DOHH2 (cell line): ENCODE data around the gene PIWIL1.

ENCODE experiments used
- H3F3A ChIP-seq: fragments of 200-600 bp; sonication (generic), shearing (Covaris generic); 2 replicates; pipeline ENCODE4 v1.6.0; 2016; ENCODE audit warnings: antibody characterized with exemption, mild to moderate bottlenecking; ENCODE audit not compliant: control insufficient read depth, insufficient read depth
- H3K27ac ChIP-seq: fragments of 200-600 bp; sonication (generic); 2 replicates; pipeline ENCODE4 v1.5.1; 2014; ENCODE audit warnings: low read depth, mild to moderate bottlenecking, low read length, moderate library complexity
- H3K27me3 ChIP-seq: fragments of 200-600 bp; sonication (generic); 2 replicates; pipeline ENCODE4 v1.6.1; 2014; ENCODE audit warnings: mild to moderate bottlenecking, low read length, mixed read lengths; ENCODE audit not compliant: control insufficient read depth
- H3K36me3 ChIP-seq: fragments of 200-600 bp; sonication (generic); 2 replicates; pipeline ENCODE4 v1.6.1; 2014; ENCODE audit warnings: mild to moderate bottlenecking, low read length, moderate library complexity, mixed read lengths; ENCODE audit not compliant: control insufficient read depth
- H3K4me1 ChIP-seq: fragments of 200-600 bp; sonication (generic); 2 replicates; pipeline ENCODE4 v1.6.1; 2014; ENCODE audit warnings: mild to moderate bottlenecking, low read length, mixed read lengths; ENCODE audit not compliant: control insufficient read depth
- H3K4me2 ChIP-seq: fragments of 200-600 bp; sonication (generic); 2 replicates; pipeline ENCODE4 v1.6.0; 2014; ENCODE audit warnings: mild to moderate bottlenecking, low read length, moderate library complexity
- H3K4me3 ChIP-seq: fragments of 200-600 bp; sonication (generic); 2 replicates; pipeline ENCODE4 v1.5.1; 2014; ENCODE audit warnings: mild to moderate bottlenecking, low read length, mixed read lengths
- H3K79me2 ChIP-seq: fragments of 200-600 bp; sonication (generic); 2 replicates; pipeline ENCODE4 v1.6.1; 2014; ENCODE audit warnings: mild to moderate bottlenecking, low read length, mixed read lengths; ENCODE audit not compliant: control insufficient read depth
- H3K9me2 ChIP-seq: fragments of 200-600 bp; sonication (generic); replicated peaks from 2 replicates; pipeline ENCODE4 v1.6.1; 2014; ENCODE audit warnings: mild to moderate bottlenecking, low read length, mixed read lengths; ENCODE audit not compliant: control insufficient read depth
- H3K9me3 ChIP-seq: fragments of 200-600 bp; sonication (generic); 2 replicates; pipeline ENCODE4 v1.6.1; 2014; ENCODE audit warnings: antibody characterized with exemption, low read length, mixed read lengths; ENCODE audit not compliant: control insufficient read depth, insufficient read depth
- H4K20me1 ChIP-seq: fragments of 200-600 bp; sonication (generic); 2 replicates; pipeline ENCODE4 v1.6.0; 2014; ENCODE audit warnings: low read depth, mild to moderate bottlenecking, antibody characterized with exemption, low read length, moderate library complexity; ENCODE audit not compliant: control insufficient read depth, insufficient read depth
- CTCF ChIP-seq: fragments of 200-600 bp; sonication (generic); IDR thresholded peaks from one replicate; pipeline ENCODE4 v1.5.1; 2014; ENCODE audit warnings: antibody characterized with exemption, mild to moderate bottlenecking, low read depth, low read length; ENCODE audit not compliant: poor library complexity, severe bottlenecking
- EZH2phosphoT487 ChIP-seq: fragments of 200-600 bp; sonication (generic); IDR thresholded peaks from 2 replicates; pipeline ENCODE4 v1.6.1; 2017; ENCODE audit warnings: borderline replicate concordance, mild to moderate bottlenecking, antibody characterized with exemption, low read length, moderate library complexity, mixed read lengths

The PIWIL1 gene

GRCh38 chr12:130347588-130347987 lies 9.9 kb downstream of the PIWIL1 start:
- H3K4me3 ChIP-seq, result no peak overlapping the region
- no peaks in the 10 kb centered on the region for H3K9me3 ChIP-seq
- no peaks in the 10 kb centered on the region for H3F3A ChIP-seq
- H3K4me2 ChIP-seq, result no peak overlapping the region
- no peaks in the 10 kb centered on the region for H3K4me1 ChIP-seq
- no peaks in the 10 kb centered on the region for H3K9me2 ChIP-seq
- no peak overlapping the region for H3K27ac ChIP-seq
- no peaks in the 10 kb centered on the region for H4K20me1 ChIP-seq
- no peaks in the 10 kb centered on the region for H3K79me2 ChIP-seq
- no peaks in the 10 kb centered on the region for H3K27me3 ChIP-seq
- H3K36me3 ChIP-seq, result no peaks in the 10 kb centered on the region
- TF ChIP-seq EZH2phosphoT487, result no peak
- TF ChIP-seq CTCF, result no peak

- no peak overlapping the region for H3K4me2 ChIP-seq
- no peaks in the 10 kb centered on the region for H3K79me2 ChIP-seq
- H4K20me1 ChIP-seq, result no peaks in the 10 kb centered on the region
- H3K27ac ChIP-seq, result no peak overlapping the region
- no peaks in the 10 kb centered on the region for H3F3A ChIP-seq
- no peak for TF ChIP-seq CTCF
- TF ChIP-seq EZH2phosphoT487, result no peak
- H3K4me1 ChIP-seq, result no peaks in the 10 kb centered on the region
- H3K4me3 ChIP-seq, result no peak overlapping the region
- H3K9me2 ChIP-seq, result no peaks in the 10 kb centered on the region
- no peaks in the 10 kb centered on the region for H3K9me3 ChIP-seq
- H3K27me3 ChIP-seq, result no peaks in the 10 kb centered on the region
- no peaks in the 10 kb centered on the region for H3K36me3 ChIP-seq
These were observed 13.0 kb downstream of the PIWIL1 start for GRCh38 chr12:130350715-130351114.

- Histone ChIP-seq H3K4me1 (no peaks in the 10 kb centered on the region), H3K27me3 (no peaks in the 10 kb centered on the region), H3F3A (no peaks in the 10 kb centered on the region), H3K4me2 (no peak overlapping the region), H4K20me1 (no peaks in the 10 kb centered on the region), H3K27ac (no peak overlapping the region), H3K9me2 (no peaks in the 10 kb centered on the region), H3K4me3 (no peak overlapping the region), H3K79me2 (no peaks in the 10 kb centered on the region), H3K9me3 (no peaks in the 10 kb centered on the region), H3K36me3 (no peaks in the 10 kb centered on the region)
- no peak for TF ChIP-seq EZH2phosphoT487
- no peak for TF ChIP-seq CTCF
These were observed 13.6 kb downstream of the PIWIL1 start for GRCh38 chr12:130351326-130351725.

- H3K79me2 ChIP-seq, result no peaks in the 10 kb centered on the region
- no peaks in the 10 kb centered on the region for H3K9me2 ChIP-seq
- no peak overlapping the region for H3K4me2 ChIP-seq
- TF ChIP-seq EZH2phosphoT487 (no peak), CTCF (no peak)
- H3K36me3 ChIP-seq, result no peaks in the 10 kb centered on the region
- H4K20me1 ChIP-seq, result no peaks in the 10 kb centered on the region
- no peaks in the 10 kb centered on the region for H3F3A ChIP-seq
- H3K4me3 ChIP-seq, result no peak overlapping the region
- no peak overlapping the region for H3K27ac ChIP-seq
- H3K27me3 ChIP-seq, result no peaks in the 10 kb centered on the region
- no peaks in the 10 kb centered on the region for H3K9me3 ChIP-seq
- no peaks in the 10 kb centered on the region for H3K4me1 ChIP-seq
These were observed 15.4 kb downstream of the PIWIL1 start for GRCh38 chr12:130353081-130353480.
